ENCODE measurements around the gene TMEM184A. TPM values are rescaled to one million over a fixed set of nuclear protein-coding genes. Genes with fewer than 3 reads are reported as not detected.
A peak's percentile ranks its signal among the peaks of the same experiment; 100 is the strongest.
"Not testable (repeated sequence)": the region's sequence is repeated elsewhere in the genome, so short reads cannot be mapped to it uniquely, and the experiment has no call there.

Gene TMEM184A
- total RNA-seq, 1 experiment from 2014 or later, result 13.4 TPM

GRCh38 chr7:1591876-1592275, 35.9 kb upstream of the TMEM184A start:
- in situ Hi-C loops (cut with HindIII; ENCODE audit: low pct_unique_long_range_greater_than_20kb, low sequenced_read_pairs), result no loop called here
- no peak for DNase-seq (ENCODE audit: low read depth)

- in situ Hi-C loops (cut with HindIII; ENCODE audit: low pct_unique_long_range_greater_than_20kb, low sequenced_read_pairs), result no loop called here
- no peak for DNase-seq (ENCODE audit: low read depth)
These were observed 35.4 kb upstream of the TMEM184A start for GRCh38 chr7:1591396-1591795.

GRCh38 chr7:1590887-1591286, 34.9 kb upstream of the TMEM184A start:
- no peak for DNase-seq (ENCODE audit: low read depth)
- in situ Hi-C loops (cut with HindIII; ENCODE audit: low pct_unique_long_range_greater_than_20kb, low sequenced_read_pairs), result no loop called here

- no peak for DNase-seq (ENCODE audit: low read depth)
- in situ Hi-C loops (cut with HindIII; ENCODE audit: low pct_unique_long_range_greater_than_20kb, low sequenced_read_pairs), result no loop called here
These were observed 34.5 kb upstream of the TMEM184A start for GRCh38 chr7:1590476-1590875.

GRCh38 chr7:1588978-1589377, 33.0 kb upstream of the TMEM184A start:
- in situ Hi-C loops (cut with HindIII; ENCODE audit: low pct_unique_long_range_greater_than_20kb, low sequenced_read_pairs), result no loop called here
- no peak for DNase-seq (ENCODE audit: low read depth)

- in situ Hi-C loops (cut with HindIII; ENCODE audit: low pct_unique_long_range_greater_than_20kb, low sequenced_read_pairs), result no loop called here
These were observed 31.7 kb upstream of the TMEM184A start for GRCh38 chr7:1587738-1588137.

GRCh38 chr7:1586827-1587705, 31.1 kb upstream of the TMEM184A start:
- DNase-seq (ENCODE audit: low read depth), result no peak
- in situ Hi-C loops (cut with HindIII; ENCODE audit: low pct_unique_long_range_greater_than_20kb, low sequenced_read_pairs), result no loop called here

More at GRCh38 chr7:1587738-1588137, 31.7 kb upstream of the TMEM184A start:
- no peak for DNase-seq (ENCODE audit: low read depth)

- in situ Hi-C loops (cut with HindIII; ENCODE audit: low pct_unique_long_range_greater_than_20kb, low sequenced_read_pairs), result no loop called here
- no peak for DNase-seq (ENCODE audit: low read depth)
These were observed 30.3 kb upstream of the TMEM184A start for GRCh38 chr7:1586126-1586826.

- no peak for DNase-seq (ENCODE audit: low read depth)
- in situ Hi-C loops (cut with HindIII; ENCODE audit: low pct_unique_long_range_greater_than_20kb, low sequenced_read_pairs), result no loop called here
These were observed 29.4 kb upstream of the TMEM184A start for GRCh38 chr7:1585142-1585981.

- in situ Hi-C loops (cut with HindIII; ENCODE audit: low pct_unique_long_range_greater_than_20kb, low sequenced_read_pairs), result no loop called here
- no peak for DNase-seq (ENCODE audit: low read depth)
These were observed 28.7 kb upstream of the TMEM184A start for GRCh38 chr7:1584700-1585099.

GRCh38 chr7:1583241-1583930, 27.4 kb upstream of the TMEM184A start:
- DNase-seq (ENCODE audit: low read depth); in situ Hi-C loops (cut with HindIII; ENCODE audit: low pct_unique_long_range_greater_than_20kb, low sequenced_read_pairs): not testable (repeated sequence)

- in situ Hi-C loops (cut with HindIII; ENCODE audit: low pct_unique_long_range_greater_than_20kb, low sequenced_read_pairs), result no loop called here
These were observed 24.5 kb upstream of the TMEM184A start for GRCh38 chr7:1580422-1581030.

GRCh38 chr7:1579481-1580421, 23.7 kb upstream of the TMEM184A start:
- DNase-seq (ENCODE audit: low read depth), result peak; percentile 41
- in situ Hi-C loops (cut with HindIII; ENCODE audit: low pct_unique_long_range_greater_than_20kb, low sequenced_read_pairs), result no loop called here

More at GRCh38 chr7:1580422-1581030, 24.5 kb upstream of the TMEM184A start:
- DNase-seq (ENCODE audit: low read depth), result no peak

GRCh38 chr7:1578513-1578912, 22.5 kb upstream of the TMEM184A start:
- in situ Hi-C loops (cut with HindIII; ENCODE audit: low pct_unique_long_range_greater_than_20kb, low sequenced_read_pairs), result no loop called here
- no peak for DNase-seq (ENCODE audit: low read depth)

GRCh38 chr7:1576521-1577253, 20.7 kb upstream of the TMEM184A start:
- in situ Hi-C loops (cut with HindIII; ENCODE audit: low pct_unique_long_range_greater_than_20kb, low sequenced_read_pairs), result no loop called here
- no peak for DNase-seq (ENCODE audit: low read depth)

GRCh38 chr7:1575809-1576208, 19.8 kb upstream of the TMEM184A start:
- DNase-seq (ENCODE audit: low read depth), result no peak
- in situ Hi-C loops (cut with HindIII; ENCODE audit: low pct_unique_long_range_greater_than_20kb, low sequenced_read_pairs), result no loop called here

Data from Caki2 (cell line).